OCI-M1 (cell line): Measurements from ENCODE around the gene POC1A.

Experiments
- DNase-seq: peaks from one replicate; lab custom pipeline; 2025; lab: John Stamatoyannopoulos, UW

Gene POC1A

GRCh38 chr3:52026041-52026440 lies 128.2 kb downstream of the POC1A start:
- DNase-seq, result no peak

GRCh38 chr3:52025453-52025852 lies 128.8 kb downstream of the POC1A start:
- DNase-seq, result no peak
